ENCODE measurements around the gene C1orf74.
"Not testable (repeated sequence)": the region's sequence is repeated elsewhere in the genome, so short reads cannot be mapped to it uniquely, and the experiment has no call there.

The C1orf74 gene

GRCh38 chr1:209805341-209805781 is 21.0 kb upstream of the C1orf74 start:
- no peak for DNase-seq (ENCODE audit: low spot score)

- DNase-seq (ENCODE audit: low spot score) = no peak
Measured at GRCh38 chr1:209803568-209803967, 19.2 kb upstream of the C1orf74 start.

- no peak for DNase-seq (ENCODE audit: low spot score)
Measured at GRCh38 chr1:209802780-209803152, 18.4 kb upstream of the C1orf74 start.

GRCh38 chr1:209802117-209802779 is 17.9 kb upstream of the C1orf74 start:
- DNase-seq (ENCODE audit: low spot score) = no peak

GRCh38 chr1:209800984-209801834 is 16.9 kb upstream of the C1orf74 start:
- DNase-seq (ENCODE audit: low spot score) = no peak

- no peak for DNase-seq (ENCODE audit: low spot score)
Measured at GRCh38 chr1:209797978-209798639, 13.8 kb upstream of the C1orf74 start.

- not testable (repeated sequence) for DNase-seq (ENCODE audit: low spot score)
Measured at GRCh38 chr1:209793711-209794110, 9.4 kb upstream of the C1orf74 start.

- DNase-seq (ENCODE audit: low spot score) = no peak
Measured at GRCh38 chr1:209791920-209792319, 7.6 kb upstream of the C1orf74 start.

GRCh38 chr1:209790286-209791193 is 6.2 kb upstream of the C1orf74 start:
- DNase-seq (ENCODE audit: low spot score) = no peak

- DNase-seq (ENCODE audit: low spot score) = no peak
Measured at GRCh38 chr1:209789245-209789644, 4.9 kb upstream of the C1orf74 start.

GRCh38 chr1:209787551-209787950 is 3.2 kb upstream of the C1orf74 start:
- no peak for DNase-seq (ENCODE audit: low spot score)

- no peak for DNase-seq (ENCODE audit: low spot score)
Measured at GRCh38 chr1:209786146-209786545, 1.8 kb upstream of the C1orf74 start.

- DNase-seq (ENCODE audit: low spot score) = no peak
Measured at GRCh38 chr1:209785592-209785991, 1.2 kb upstream of the C1orf74 start.

GRCh38 chr1:209783386-209783785 is 973 bp downstream of the C1orf74 start:
- DNase-seq (ENCODE audit: low spot score) = no peak

GRCh38 chr1:209780268-209780667 is 4.1 kb downstream of the C1orf74 start:
- no peak for DNase-seq (ENCODE audit: low spot score)

GRCh38 chr1:209778102-209778501 is 6.3 kb downstream of the C1orf74 start:
- no peak for DNase-seq (ENCODE audit: low spot score)

GRCh38 chr1:209777587-209777986 is 6.8 kb downstream of the C1orf74 start:
- no peak for DNase-seq (ENCODE audit: low spot score)

- no peak for DNase-seq (ENCODE audit: low spot score)
Measured at GRCh38 chr1:209775678-209776077, 8.7 kb downstream of the C1orf74 start.

- no peak for DNase-seq (ENCODE audit: low spot score)
Measured at GRCh38 chr1:209774592-209774991, 9.8 kb downstream of the C1orf74 start.

GRCh38 chr1:209772126-209772525 is 12.2 kb downstream of the C1orf74 start:
- DNase-seq (ENCODE audit: low spot score) = no peak

GRCh38 chr1:209770636-209771415 is 13.5 kb downstream of the C1orf74 start:
- DNase-seq (ENCODE audit: low spot score) = no peak

Measured in left forelimb (tissue), 1 donor.